GM06990 (cell line): Measurements from ENCODE around the gene SSB.

Experiments used
- DNase-seq: peaks from one replicate; pipeline ENCODE4 v3.0.0-alpha.2; 2011; ENCODE audit not compliant: insufficient read length; ENCODE audit errors: extremely low read depth
- H3K27me3 ChIP-seq: replicated peaks from 2 replicates; pipeline ENCODE4 v1.6.0; 2011; ENCODE audit warnings: low read length; ENCODE audit not compliant: control insufficient read depth, insufficient read depth
- H3K36me3 ChIP-seq: 2 replicates; pipeline ENCODE4 v1.5.1; 2011; ENCODE audit warnings: low read length; ENCODE audit not compliant: control insufficient read depth, insufficient read depth
- H3K4me3 ChIP-seq: replicated peaks from 2 replicates; pipeline ENCODE4 v1.5.1; 2011; ENCODE audit warnings: low read depth, mild to moderate bottlenecking, control low read depth, low read length
- CTCF ChIP-seq: IDR thresholded peaks from 2 replicates; pipeline ENCODE4 v1.5.1; 2011; ENCODE audit warnings: low read length, control low read depth, mild to moderate bottlenecking, inconsistent platforms; ENCODE audit not compliant: insufficient read depth, poor library complexity, severe bottlenecking

Gene SSB

GRCh38 chr2:169798718-169799592 is at the start of gene SSB:
TSS of gene SSB (plus strand) at chr2:169798871. CDS start at chr2:169800961, 2,090 bp downstream.
- Histone ChIP-seq H3K27me3 (no peaks in the 10 kb centered on the region), H3K4me3 (peak within 1 kb of the TSS; percentile 77), H3K36me3 (no peaks in the 10 kb centered on the region; the same call in 1 of the 2 replicates)
- DNase-seq: peak; percentile 94
- no peak for TF ChIP-seq CTCF

DNA sequence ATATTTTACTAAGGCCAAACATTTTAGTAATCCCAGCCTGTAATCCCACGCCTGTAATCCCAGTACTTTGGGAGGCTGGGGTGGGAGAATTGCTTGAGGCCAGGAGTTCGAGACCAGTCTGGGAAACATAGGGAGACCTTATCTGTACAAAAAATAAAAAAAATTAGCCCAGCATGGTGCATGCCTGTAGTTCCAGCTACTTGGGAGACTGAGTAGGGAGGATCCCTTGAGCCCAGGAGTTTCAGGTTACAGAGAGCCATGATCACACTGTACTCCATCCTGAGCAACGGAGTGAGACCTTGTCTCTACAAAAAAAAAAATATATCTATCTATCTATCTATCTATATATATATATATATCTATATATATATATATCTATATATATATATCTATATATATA is 45.9 kb upstream of the SSB start:
- Histone ChIP-seq H3K27me3 (no peaks in the 10 kb centered on the region), H3K36me3 (no peaks in the 10 kb centered on the region; the same call in none of the 2 replicates), H3K4me3 (no peak overlapping the region)
- TF ChIP-seq CTCF: no peak
- no peak for DNase-seq

GRCh38 chr2:169755083-169755870 is 43.4 kb upstream of the SSB start:
- DNase-seq: no peak
- Histone ChIP-seq H3K4me3 (no peak overlapping the region), H3K36me3 (no peaks in the 10 kb centered on the region), H3K27me3 (no peaks in the 10 kb centered on the region)
- no peak for TF ChIP-seq CTCF

- no peak for TF ChIP-seq CTCF
- Histone ChIP-seq H3K36me3 (no peaks in the 10 kb centered on the region), H3K27me3 (no peaks in the 10 kb centered on the region), H3K4me3 (no peak overlapping the region)
- no peak for DNase-seq
Observed at GRCh38 chr2:169756342-169756741, 42.3 kb upstream of the SSB start.

- TF ChIP-seq CTCF: no peak
- Histone ChIP-seq H3K36me3 (no peaks in the 10 kb centered on the region), H3K4me3 (no peak overlapping the region), H3K27me3 (no peaks in the 10 kb centered on the region)
- no peak for DNase-seq
Observed at GRCh38 chr2:169757356-169757755, 41.3 kb upstream of the SSB start.
